SJSA1 (cell line): ENCODE data around the gene TBCD. TPM values are rescaled to one million over a fixed set of nuclear protein-coding genes. Genes with fewer than 3 reads are reported as not detected.

Source experiments
- DNase-seq, 2 experiments: peaks; one replicate each; pipeline ENCODE4 v3.0.0-alpha.2; 2015 to 2020; ENCODE audit warnings: low spot score in 2 of 2, low read depth in 1 of 2
- H3K27ac ChIP-seq: fragments of 250-450 bp; sonication (Bioruptor Pico); 2 replicates; pipeline ENCODE4 v1.5.1; 2020; ENCODE audit warnings: mild to moderate bottlenecking, moderate library complexity
- H3K27me3 ChIP-seq: fragments of 250-450 bp; sonication (Bioruptor Pico); replicated peaks from 2 replicates; pipeline ENCODE4 v1.5.1; 2020; ENCODE audit warnings: mild to moderate bottlenecking, moderate library complexity
- H3K36me3 ChIP-seq: fragments of 250-450 bp; sonication (Bioruptor Pico); 2 replicates; pipeline ENCODE4 v1.5.1; 2020; ENCODE audit warnings: mild to moderate bottlenecking
- H3K4me1 ChIP-seq: fragments of 250-450 bp; sonication (Bioruptor Pico); replicated peaks from 2 replicates; pipeline ENCODE4 v1.6.1; 2021; ENCODE audit warnings: mild to moderate bottlenecking
- H3K4me3 ChIP-seq: fragments of 250-450 bp; sonication (Bioruptor Pico); 2 replicates; pipeline ENCODE4 v1.5.1; 2020; ENCODE audit warnings: mild to moderate bottlenecking
- H3K9me3 ChIP-seq: fragments of 250-450 bp; sonication (Bioruptor Pico); replicated peaks from 2 replicates; pipeline ENCODE4 v1.5.1; 2020; ENCODE audit warnings: mild to moderate bottlenecking
- total RNA-seq: library from RNA; depleted of rRNA; stranded (reverse); fragments of >200 nt; shearing (Covaris generic); gene quantifications from 2 replicates; pipeline ENCODE4 v1.2.3, GENCODE V29; 2014

Gene TBCD
- total RNA-seq, 1 experiment from 2014 or later, result 39.4 TPM

DNA sequence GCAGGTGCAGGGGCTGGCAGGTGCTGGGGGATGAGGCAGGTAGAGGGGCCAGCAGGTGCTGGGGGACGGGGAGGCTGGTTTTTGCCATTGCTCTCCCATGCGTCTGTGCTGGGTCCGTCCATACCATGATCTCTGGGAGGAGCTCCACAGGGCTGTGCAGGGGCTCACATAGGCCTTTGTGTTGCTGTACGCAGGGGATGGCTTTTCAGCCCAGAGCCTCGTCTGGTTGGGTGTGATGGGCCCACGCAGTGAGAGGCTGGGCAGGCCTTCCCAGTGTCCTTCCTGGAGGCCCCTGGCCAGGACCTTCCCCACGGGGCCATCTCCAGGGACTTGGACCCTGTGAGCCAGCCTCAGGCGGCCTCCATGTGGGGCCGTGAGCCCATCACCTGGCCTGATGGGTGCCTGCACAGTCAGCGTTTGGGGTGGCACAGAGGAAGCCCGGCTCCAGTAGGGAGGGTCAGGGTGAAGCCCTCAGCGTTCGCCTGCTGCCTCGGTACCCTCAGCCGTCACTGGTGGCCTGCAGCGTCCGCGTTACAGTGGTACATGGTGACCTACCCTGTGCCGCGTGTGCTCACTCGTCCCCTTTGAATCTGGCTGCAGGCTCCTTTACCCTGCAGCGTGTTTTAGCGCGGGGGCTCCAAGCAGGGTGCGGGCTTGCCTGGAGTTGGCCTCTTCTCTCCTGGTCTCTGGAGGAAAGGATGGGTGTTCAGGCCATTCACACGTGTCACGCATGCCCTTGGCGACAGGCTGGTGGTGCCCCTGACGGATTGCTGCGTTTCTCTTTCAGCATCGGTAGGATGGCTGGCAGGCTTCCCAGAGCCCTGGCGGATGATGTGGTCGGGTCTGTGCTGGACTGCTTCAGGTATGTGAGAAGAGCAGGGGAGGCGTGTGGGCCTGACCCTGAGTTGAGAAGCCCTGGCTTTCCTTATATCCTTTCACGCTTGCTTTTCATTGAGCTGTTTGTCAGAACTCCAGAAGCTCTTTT is 57.3 kb downstream of the TBCD start:
- H3K27me3 ChIP-seq, result no peaks in the 10 kb centered on the region
- no peak for DNase-seq
- no peak overlapping the region for H3K27ac ChIP-seq
- peaks cover 87% of the 10 kb centered on the region for H3K36me3 ChIP-seq
- H3K4me3 ChIP-seq, result no peak overlapping the region
- no peaks in the 10 kb centered on the region for H3K9me3 ChIP-seq
- H3K4me1 ChIP-seq, result no peaks in the 10 kb centered on the region

DNA sequence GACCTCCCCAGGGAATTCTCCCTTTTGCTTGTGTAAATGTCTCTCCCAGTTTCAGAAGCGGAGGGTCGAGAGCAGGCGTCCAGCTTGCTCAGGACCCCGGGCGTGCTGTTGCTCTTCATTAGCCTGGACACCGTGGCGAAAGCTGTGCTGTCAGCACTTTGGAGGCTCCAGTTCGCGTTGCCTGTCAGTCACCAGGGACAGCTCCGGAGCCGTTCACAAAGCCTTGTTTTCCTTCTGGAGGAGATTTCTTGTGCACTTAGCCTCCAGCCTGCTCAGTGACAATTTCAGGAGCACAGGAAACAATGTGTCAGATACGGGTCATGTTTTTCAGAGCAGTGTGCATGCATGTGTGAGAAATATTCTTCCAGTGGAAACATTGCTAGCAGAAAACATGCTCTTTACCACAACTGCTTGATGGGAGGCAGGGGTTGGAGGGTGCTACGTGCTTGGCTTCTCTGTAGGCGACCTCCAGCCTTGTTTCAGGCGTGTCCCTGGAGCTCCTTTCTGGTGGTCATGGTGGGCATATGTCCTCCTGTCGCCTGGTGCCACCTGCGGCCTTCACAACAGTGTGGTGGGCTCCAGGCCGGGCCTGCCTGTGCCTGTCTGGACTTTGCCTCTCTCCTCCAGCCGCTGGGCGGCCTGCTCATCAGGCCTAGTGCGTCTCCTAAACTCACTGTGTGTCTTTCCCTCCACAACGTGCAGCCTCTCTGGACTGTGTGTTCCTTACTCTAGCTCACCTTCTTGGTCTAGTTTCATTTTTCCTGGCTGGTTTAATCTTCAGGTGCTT is 59.0 kb downstream of the TBCD start:
- H3K27me3 ChIP-seq, result no peaks in the 10 kb centered on the region
- H3K27ac ChIP-seq, result no peak overlapping the region
- no peaks in the 10 kb centered on the region for H3K9me3 ChIP-seq
- no peak for DNase-seq
- no peaks in the 10 kb centered on the region for H3K4me1 ChIP-seq
- H3K4me3 ChIP-seq, result no peak overlapping the region
- peaks cover 77% of the 10 kb centered on the region for H3K36me3 ChIP-seq

DNA sequence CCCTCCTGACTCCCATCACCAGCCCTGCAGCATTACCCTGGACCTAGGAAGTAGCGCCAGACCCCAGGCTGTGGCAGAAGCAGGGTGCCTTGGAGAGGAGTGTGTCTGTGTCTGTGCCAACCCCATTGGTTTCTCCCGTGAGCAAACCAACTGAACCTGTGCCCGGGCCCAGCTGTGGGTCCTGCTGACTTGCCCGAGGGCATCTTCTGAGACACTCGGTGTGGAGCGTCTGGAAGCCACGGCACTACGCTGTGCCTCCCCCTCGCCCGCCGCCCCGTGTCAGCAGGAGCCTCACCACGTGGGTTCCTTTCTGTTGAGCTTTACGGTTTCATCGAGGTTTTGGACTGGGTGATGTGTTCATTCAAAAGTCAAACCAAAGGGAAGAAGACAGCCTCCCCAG is 60.2 kb downstream of the TBCD start:
- no peak overlapping the region for H3K4me3 ChIP-seq
- no peaks in the 10 kb centered on the region for H3K9me3 ChIP-seq
- H3K27ac ChIP-seq, result no peak overlapping the region
- peaks cover 72% of the 10 kb centered on the region for H3K36me3 ChIP-seq
- no peaks in the 10 kb centered on the region for H3K4me1 ChIP-seq
- no peaks in the 10 kb centered on the region for H3K27me3 ChIP-seq
- DNase-seq, result no peak

DNA sequence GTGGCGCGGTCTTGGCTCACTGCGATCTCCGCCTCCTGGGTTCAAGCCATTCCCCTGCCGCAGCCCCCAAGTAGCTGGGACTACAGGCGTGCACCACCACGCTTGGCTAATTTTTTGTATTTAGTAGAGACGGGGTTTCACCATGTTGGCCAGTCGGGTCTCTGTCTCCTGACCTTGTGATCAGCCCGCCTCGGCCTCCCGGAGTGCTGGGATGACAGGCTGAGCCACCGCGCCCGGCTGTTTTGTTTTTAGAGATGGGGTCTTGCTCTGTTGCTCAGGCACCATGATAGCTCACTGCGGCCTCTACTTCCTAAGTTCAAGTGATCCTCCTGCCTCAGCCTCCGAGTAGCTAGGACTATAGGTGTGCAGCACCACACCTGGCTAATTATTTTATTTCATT is 60.7 kb downstream of the TBCD start:
- H3K27me3 ChIP-seq, result no peaks in the 10 kb centered on the region
- no peaks in the 10 kb centered on the region; the same call in 1 of the 2 replicates for H3K4me1 ChIP-seq
- H3K36me3 ChIP-seq, result peaks cover 72% of the 10 kb centered on the region
- DNase-seq, result no peak
- no peak overlapping the region for H3K4me3 ChIP-seq
- no peaks in the 10 kb centered on the region for H3K9me3 ChIP-seq
- H3K27ac ChIP-seq, result no peak overlapping the region

DNA sequence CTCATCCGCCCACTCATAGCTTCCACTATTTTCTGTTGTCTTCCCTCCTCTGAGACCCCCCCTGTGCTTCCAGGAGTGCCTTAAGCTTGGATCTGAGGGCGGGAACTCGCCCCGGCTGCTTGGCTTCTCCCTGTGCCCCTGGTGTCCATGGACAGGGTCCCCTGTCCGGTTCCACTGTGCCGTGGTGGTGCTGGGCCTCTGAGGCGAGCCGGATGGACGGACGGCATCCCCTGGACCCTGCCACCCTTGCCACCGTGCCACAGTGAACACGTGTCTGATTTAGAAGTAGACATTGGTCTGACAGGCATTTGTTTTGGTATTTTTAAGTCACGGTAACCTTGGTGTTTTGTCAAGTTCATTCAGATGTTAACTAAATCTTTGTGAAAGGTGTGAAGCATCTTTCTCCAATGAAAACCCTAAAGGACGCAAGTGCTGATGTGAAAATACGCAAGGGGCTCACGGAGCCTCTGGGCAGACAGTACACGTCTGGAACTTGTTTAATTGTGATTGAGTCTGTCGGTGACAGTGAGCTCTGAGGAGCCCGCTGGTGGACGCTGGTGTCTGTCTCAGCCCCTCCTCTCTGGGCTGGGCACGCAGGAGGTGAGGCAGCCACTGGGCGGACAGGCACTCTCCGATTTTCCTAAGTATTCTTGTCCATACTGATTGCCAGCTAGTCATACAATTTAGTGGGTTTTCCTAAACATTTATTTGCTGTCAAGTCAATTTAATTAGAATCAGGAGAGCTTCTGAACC is 61.6 kb downstream of the TBCD start:
- no peaks in the 10 kb centered on the region for H3K27me3 ChIP-seq
- H3K27ac ChIP-seq, result no peak overlapping the region
- no peak overlapping the region for H3K4me3 ChIP-seq
- H3K9me3 ChIP-seq, result no peaks in the 10 kb centered on the region; the same call in 1 of the 2 replicates
- no peak for DNase-seq
- H3K4me1 ChIP-seq, result peaks cover 8% of the 10 kb centered on the region
- H3K36me3 ChIP-seq, result peaks cover 75% of the 10 kb centered on the region

DNA sequence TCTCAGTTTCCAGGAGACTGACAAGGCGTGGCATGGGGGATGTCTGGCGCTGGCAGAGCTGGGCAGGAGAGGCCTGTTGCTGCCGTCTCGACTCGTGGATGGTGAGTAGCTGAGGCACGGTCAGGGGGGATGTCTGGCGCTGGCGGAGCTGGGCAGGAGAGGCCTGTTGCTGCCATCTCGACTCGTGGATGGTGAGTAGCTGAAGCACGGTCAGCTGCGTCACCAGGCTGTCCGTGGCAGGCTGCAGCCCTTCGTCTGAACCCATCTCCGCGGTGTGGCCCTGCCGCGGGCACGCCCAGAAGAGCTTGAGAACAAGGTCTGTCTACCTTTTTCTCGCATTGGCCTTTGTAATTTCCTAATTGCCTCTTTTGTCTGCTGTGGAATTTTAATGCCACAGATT is 63.0 kb downstream of the TBCD start:
- H3K4me1 ChIP-seq, result peaks cover 12% of the 10 kb centered on the region

DNA sequence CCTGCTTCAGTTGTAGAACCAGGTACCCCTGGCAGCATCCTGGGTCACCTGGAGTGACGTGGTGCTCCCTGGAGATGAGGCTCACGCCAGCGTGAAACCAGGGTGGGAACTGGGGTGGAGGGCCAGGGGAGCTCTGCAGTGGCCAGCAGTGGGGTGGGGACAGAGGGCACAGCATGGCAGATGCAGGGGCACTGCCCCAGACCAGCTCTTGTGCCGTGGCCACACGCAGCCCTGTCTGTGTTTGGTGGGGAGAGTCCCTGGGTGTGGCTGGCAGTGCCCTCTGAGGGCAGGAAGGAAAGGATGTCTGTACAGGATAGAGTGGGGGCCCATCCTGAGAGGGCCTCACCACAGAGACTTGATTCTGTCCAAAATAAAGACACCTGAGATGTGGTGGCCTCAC is 63.5 kb downstream of the TBCD start:
- peaks cover 74% of the 10 kb centered on the region for H3K36me3 ChIP-seq
- H3K4me1 ChIP-seq, result peaks cover 12% of the 10 kb centered on the region
- no peaks in the 10 kb centered on the region for H3K27me3 ChIP-seq
- no peak overlapping the region for H3K4me3 ChIP-seq
- H3K9me3 ChIP-seq, result peaks cover 4% of the 10 kb centered on the region; the same call in 1 of the 2 replicates
- H3K27ac ChIP-seq, result no peak overlapping the region
- DNase-seq, result no peak

More for the DNA sequence above, 63.0 kb downstream of the TBCD start:
- Histone ChIP-seq H3K9me3 (no peaks in the 10 kb centered on the region; the same call in 1 of the 2 replicates), H3K27me3 (no peaks in the 10 kb centered on the region), H3K4me3 (no peak overlapping the region), H3K36me3 (peaks cover 73% of the 10 kb centered on the region), H3K27ac (no peak overlapping the region)
- DNase-seq, result no peak

DNA sequence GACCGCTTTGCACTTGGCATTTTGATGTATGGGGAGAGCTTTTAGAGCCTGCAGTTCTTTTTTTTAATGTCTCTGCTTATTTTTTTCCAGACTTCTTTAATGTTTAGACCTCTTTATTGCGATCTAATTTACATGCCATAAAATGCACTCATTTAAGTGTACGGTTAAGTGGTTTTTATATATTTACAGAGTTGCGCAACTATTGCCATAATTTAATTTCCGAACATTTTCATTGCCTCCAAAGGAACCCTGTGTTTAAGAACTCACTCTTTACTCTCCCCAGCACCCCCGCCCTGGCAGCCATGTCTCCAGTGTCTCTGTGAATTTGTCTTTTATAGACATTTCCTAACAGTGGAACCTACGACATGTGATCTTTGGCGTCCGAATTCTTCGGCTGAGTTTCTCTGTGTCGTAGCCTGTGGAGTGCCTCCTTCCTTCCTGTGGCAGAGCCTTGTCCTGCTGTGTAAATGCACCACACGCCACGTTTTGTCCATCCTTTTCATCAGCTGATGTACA is 64.0 kb downstream of the TBCD start:
- Histone ChIP-seq H3K27ac (no peak overlapping the region), H3K27me3 (no peaks in the 10 kb centered on the region), H3K4me3 (no peak overlapping the region), H3K4me1 (peaks cover 12% of the 10 kb centered on the region), H3K36me3 (peaks cover 70% of the 10 kb centered on the region), H3K9me3 (peaks cover 4% of the 10 kb centered on the region; the same call in 1 of the 2 replicates)
- DNase-seq, result no peak

DNA sequence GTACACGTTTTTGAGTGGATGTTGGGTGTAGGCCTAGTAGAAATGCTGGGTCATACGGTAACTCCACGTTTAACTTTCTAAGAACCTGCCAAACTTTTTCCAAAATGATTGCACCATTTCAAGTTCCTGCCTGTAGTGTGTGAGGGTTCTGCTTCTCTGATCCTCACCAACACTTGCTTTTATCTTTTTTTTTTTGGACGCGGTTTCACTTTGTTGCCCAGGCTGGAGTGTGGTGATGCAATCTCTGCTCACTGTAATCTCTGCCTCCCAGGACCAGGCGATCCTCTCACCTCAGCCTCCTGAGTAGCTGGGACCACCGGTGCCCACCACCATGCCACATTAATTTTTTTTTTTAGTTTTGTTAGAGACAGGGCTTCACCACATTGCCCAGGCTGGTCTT is 64.5 kb downstream of the TBCD start:
- Histone ChIP-seq H3K36me3 (peaks cover 67% of the 10 kb centered on the region), H3K27ac (no peak overlapping the region), H3K4me1 (peaks cover 12% of the 10 kb centered on the region), H3K4me3 (no peak overlapping the region), H3K9me3 (peaks cover 4% of the 10 kb centered on the region; the same call in 1 of the 2 replicates), H3K27me3 (no peaks in the 10 kb centered on the region)
- DNase-seq, result no peak

DNA sequence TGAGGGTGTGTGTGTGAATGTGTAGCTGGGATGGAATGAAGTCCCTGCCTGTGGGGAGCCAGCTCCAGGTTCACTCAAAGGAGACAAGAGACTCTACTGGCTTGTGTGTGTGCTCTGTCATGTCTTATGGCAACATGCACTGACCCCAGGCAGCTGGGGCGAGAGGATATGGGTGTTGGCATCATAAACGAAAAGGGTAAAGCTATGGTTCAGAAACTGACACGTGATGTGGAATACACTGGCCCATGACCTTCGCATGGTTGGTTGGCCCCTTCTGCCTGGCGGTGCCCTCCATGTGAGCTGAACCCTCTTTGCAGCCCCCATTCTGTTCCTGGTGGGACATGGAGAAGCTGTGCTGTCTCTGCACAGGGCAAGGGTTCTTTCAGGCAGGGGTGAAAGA is 66.1 kb downstream of the TBCD start:
- H3K27ac ChIP-seq, result no peak overlapping the region
- DNase-seq, result peak in 1 of 2 experiments; percentile 15
- peaks cover 4% of the 10 kb centered on the region; the same call in 1 of the 2 replicates for H3K9me3 ChIP-seq
- H3K4me3 ChIP-seq, result no peak overlapping the region
- peaks cover 55% of the 10 kb centered on the region for H3K36me3 ChIP-seq
- no peaks in the 10 kb centered on the region for H3K27me3 ChIP-seq
- H3K4me1 ChIP-seq, result peaks cover 12% of the 10 kb centered on the region

DNA sequence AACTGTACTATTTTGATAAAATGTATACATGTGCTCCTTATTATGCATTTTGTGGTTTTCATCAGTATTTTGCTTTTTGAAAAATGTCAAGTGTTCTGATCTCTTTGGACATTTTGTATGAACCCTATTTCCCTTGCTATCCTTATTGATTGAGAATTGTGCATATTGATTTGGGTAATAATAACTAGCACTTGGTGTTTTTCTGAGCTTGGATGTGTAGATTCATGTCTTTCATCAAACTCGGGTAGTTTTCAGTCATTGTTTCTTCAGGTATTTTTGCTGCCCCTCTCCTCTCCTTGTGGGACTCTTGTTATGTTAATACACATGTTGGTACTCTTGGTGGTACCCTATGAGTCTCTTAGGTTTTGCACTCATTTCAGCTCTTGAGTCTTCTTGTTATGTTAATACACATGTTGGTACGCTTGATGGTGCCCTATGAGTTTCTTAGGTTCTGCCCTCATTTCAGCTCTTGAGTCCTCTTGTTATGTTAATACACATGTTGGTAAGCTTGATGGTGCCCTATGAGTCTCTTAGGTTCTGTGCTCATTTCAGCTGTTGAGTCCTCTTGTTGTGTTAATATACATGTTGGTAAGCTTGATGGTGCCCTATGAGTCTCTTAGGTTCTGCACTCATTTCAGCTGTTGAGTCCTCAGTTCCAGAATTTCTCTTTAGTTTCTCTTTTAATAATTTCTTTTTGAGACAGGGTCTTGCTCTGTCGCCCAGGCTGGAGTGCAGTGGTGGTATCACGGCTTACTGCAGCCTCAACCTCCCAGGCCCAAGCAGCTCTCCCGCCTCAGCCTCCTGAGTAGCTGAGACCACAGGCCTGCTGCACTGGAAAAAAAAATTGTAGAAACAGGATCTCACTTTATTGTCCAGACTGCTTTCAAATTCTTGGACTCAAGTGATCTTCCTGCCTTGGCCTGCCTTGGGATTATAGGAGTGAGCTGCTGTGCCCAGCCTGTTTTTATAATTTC is 68.7 kb downstream of the TBCD start:
- H3K36me3 ChIP-seq, result peaks cover 45% of the 10 kb centered on the region
- H3K4me3 ChIP-seq, result no peak overlapping the region
- peaks cover 12% of the 10 kb centered on the region for H3K4me1 ChIP-seq
- H3K27me3 ChIP-seq, result no peaks in the 10 kb centered on the region
- no peak for DNase-seq
- H3K27ac ChIP-seq, result no peak overlapping the region
- H3K9me3 ChIP-seq, result peaks cover 4% of the 10 kb centered on the region; the same call in 1 of the 2 replicates

DNA sequence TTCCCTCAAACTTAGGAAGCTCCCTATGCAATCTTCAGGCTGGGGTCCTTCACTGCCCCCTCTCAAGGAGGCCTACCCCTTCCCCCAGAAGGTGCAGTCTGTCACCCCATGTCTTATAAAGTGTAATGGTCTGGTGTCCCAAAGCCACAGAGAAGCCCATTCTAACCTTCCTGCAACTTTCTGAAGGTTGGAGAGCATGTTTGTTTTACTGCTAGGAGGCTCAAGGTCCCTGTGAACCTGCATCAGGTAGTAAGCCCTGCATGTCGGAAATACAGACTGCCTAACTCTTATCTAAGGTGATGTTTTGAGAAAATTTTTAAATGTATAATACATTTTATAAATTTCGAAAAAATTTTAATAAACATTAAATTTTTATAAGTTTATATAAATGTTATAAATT is 69.7 kb downstream of the TBCD start:
- Histone ChIP-seq H3K27me3 (no peaks in the 10 kb centered on the region), H3K36me3 (peaks cover 42% of the 10 kb centered on the region), H3K9me3 (peaks cover 4% of the 10 kb centered on the region; the same call in 1 of the 2 replicates), H3K4me1 (peaks cover 12% of the 10 kb centered on the region), H3K27ac (no peak overlapping the region), H3K4me3 (no peak overlapping the region)
- no peak for DNase-seq
